Progenitor cell of endocrine pancreas (in vitro differentiated cells): ENCODE data around the gene ABCG1. TPM values are rescaled to one million over a fixed set of nuclear protein-coding genes. Genes with fewer than 3 reads are reported as not detected.

ENCODE experiments used
- DNase-seq: peaks from one replicate; pipeline ENCODE4 v3.0.0; 2021; ENCODE audit warnings: low spot score; ENCODE audit not compliant: unreplicated experiment
- H3K27ac Mint-ChIP-seq: 2 replicates; pipeline ENCODE4 v1.8.0; 2021; ENCODE audit warnings: mild to moderate bottlenecking, moderate library complexity, mixed read lengths
- H3K27me3 Mint-ChIP-seq: 2 replicates; pipeline ENCODE4 v1.8.0; 2021; ENCODE audit warnings: mixed read lengths
- H3K36me3 Mint-ChIP-seq: 2 replicates; pipeline ENCODE4 v1.8.0; 2022; ENCODE audit warnings: mixed read lengths; ENCODE audit not compliant: insufficient read depth
- H3K4me1 Mint-ChIP-seq: 2 replicates; pipeline ENCODE4 v1.8.0; 2021; ENCODE audit warnings: low read depth, mixed read lengths
- H3K4me3 Mint-ChIP-seq: 2 replicates; pipeline ENCODE4 v1.8.0; 2021; ENCODE audit warnings: low read depth, mild to moderate bottlenecking, moderate library complexity, mixed read lengths
- H3K9me3 Mint-ChIP-seq: 2 replicates; pipeline ENCODE4 v1.8.0; 2021; ENCODE audit warnings: low read depth, mixed read lengths
- CTCF ChIP-seq: fragments of 200-600 bp; sonication (generic); IDR thresholded peaks from one replicate; pipeline ENCODE4 v1.5.0; 2021; ENCODE audit warnings: antibody characterized with exemption, mild to moderate bottlenecking; ENCODE audit not compliant: unreplicated experiment
- total RNA-seq: library from RNA; stranded (reverse); gene quantifications from 2 replicates; pipeline ENCODE4 v1.2.1, GENCODE V29; 2021

Gene ABCG1
- total RNA-seq, 1 donor from 2014 or later: 4.6 TPM

DNA sequence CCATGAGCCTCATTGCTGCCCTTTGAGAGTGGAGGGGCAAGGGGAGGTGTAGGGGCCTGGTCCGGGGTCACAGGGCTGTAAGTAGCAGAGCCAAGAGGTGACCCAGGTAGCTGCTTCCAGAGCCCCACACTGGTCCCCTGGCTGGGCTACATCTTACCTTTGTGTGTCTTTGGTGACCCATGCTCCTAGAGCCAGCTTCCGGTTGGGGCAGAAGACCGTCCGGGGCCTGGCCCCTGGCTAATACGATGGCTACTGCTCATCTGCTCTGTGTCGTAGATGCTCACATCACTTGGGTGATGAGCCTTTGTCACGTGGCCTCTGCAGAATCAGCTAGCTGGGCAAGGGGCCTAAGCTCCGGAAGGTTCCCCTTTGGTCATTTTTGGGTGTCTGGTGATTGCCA is 20.6 kb downstream of the ABCG1 start:
- Mint-ChIP-seq H3K27me3 (peaks cover 43% of the 10 kb centered on the region), H3K27ac (no peak overlapping the region), H3K36me3 (no peaks in the 10 kb centered on the region), H3K4me3 (no peak overlapping the region), H3K4me1 (peaks cover 14% of the 10 kb centered on the region), H3K9me3 (no peaks in the 10 kb centered on the region)
- no peak for TF ChIP-seq CTCF
- DNase-seq: no peak

- Mint-ChIP-seq H3K36me3 (no peaks in the 10 kb centered on the region), H3K27me3 (peaks cover 44% of the 10 kb centered on the region), H3K4me1 (peaks cover 13% of the 10 kb centered on the region), H3K4me3 (no peak overlapping the region), H3K27ac (no peak overlapping the region), H3K9me3 (no peaks in the 10 kb centered on the region)
- peak; percentile 21 for TF ChIP-seq CTCF
- DNase-seq: no peak
Observed at GRCh38 chr21:42239973-42240372, 21.0 kb downstream of the ABCG1 start.

DNA sequence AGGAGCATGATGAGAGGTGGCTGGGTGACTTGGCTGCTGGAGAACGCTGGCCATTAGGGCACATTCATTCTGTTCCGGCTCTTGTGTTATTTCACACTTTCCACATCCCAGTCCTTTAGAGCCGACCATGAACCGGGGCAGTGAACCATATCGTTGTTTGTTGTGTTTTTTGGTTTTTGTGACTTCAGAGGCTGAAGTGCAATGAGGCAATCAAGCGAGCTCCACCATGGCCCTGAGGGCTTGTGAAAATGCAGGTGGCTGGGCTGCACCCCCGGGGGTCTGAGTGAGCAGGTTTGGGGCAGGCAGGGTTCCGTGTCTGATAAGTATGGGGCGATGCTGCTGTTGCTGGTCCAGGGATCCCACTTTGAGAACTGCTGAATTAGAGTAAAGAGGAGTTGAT is 23.7 kb downstream of the ABCG1 start:
- no peak for TF ChIP-seq CTCF
- H3K27ac Mint-ChIP-seq: no peak overlapping the region
- H3K4me1 Mint-ChIP-seq: no peaks in the 10 kb centered on the region
- H3K9me3 Mint-ChIP-seq: no peaks in the 10 kb centered on the region
- DNase-seq: no peak
- H3K4me3 Mint-ChIP-seq: no peak overlapping the region
- H3K27me3 Mint-ChIP-seq: peaks cover 37% of the 10 kb centered on the region
- H3K36me3 Mint-ChIP-seq: no peaks in the 10 kb centered on the region

DNA sequence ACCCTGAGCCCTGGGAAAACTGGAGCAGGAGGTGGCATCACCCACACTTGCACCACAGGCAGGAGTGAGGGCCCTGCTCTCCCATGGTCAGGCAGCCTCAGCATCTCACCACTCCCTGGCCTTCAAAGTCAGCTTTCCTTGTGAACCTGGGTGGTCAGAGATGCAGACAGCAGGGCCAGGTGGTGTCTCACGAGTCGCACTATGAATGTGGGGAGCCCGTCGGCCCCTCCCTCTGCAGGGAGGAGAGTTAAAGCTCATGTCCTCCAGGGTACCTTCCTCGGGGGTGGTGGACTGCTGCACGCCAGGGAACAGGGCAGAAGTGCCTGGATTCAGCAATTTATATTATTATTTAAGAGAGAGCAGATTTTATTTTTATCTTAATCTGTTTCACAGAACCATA is 24.1 kb downstream of the ABCG1 start:
- Mint-ChIP-seq H3K4me3 (no peak overlapping the region), H3K27ac (no peak overlapping the region), H3K36me3 (no peaks in the 10 kb centered on the region), H3K4me1 (no peaks in the 10 kb centered on the region), H3K9me3 (no peaks in the 10 kb centered on the region), H3K27me3 (peaks cover 37% of the 10 kb centered on the region)
- TF ChIP-seq CTCF: no peak
- no peak for DNase-seq

- H3K4me1 Mint-ChIP-seq: no peaks in the 10 kb centered on the region
- TF ChIP-seq CTCF: no peak
- H3K27me3 Mint-ChIP-seq: peaks cover 31% of the 10 kb centered on the region
- H3K9me3 Mint-ChIP-seq: no peaks in the 10 kb centered on the region
- no peak for DNase-seq
- no peaks in the 10 kb centered on the region for H3K36me3 Mint-ChIP-seq
- H3K4me3 Mint-ChIP-seq: no peak overlapping the region
- H3K27ac Mint-ChIP-seq: no peak overlapping the region
Observed at GRCh38 chr21:42245331-42246193, 26.6 kb downstream of the ABCG1 start.
